A673 (cell line): ENCODE results near the gene PIAS4. TPM values are rescaled to one million over a fixed set of nuclear protein-coding genes. Genes with fewer than 3 reads are reported as not detected.

ENCODE experiments used
- BruUV-seq: library from RNA; stranded (reverse); fragments of 400-500 nt; replicated peaks from 2 replicates; lab custom pipeline; 2021; lab: Mats Ljungman, UMichigan
- CTCF ChIA-PET: fragments of 300-600 bp; sonication (Branson Sonifier 250); formaldehyde crosslinking; loops from one replicate; lab custom pipeline; 2022; ENCODE audit warnings: antibody characterized with exemption; lab: Charles Lee
- POLR2A ChIA-PET: fragments of 300-600 bp; sonication (Branson Sonifier 250); formaldehyde crosslinking; loops from one replicate; lab custom pipeline; 2022; ENCODE audit warnings: antibody characterized with exemption; ENCODE audit not compliant: low non-redundant PET; lab: Charles Lee
- DNase-seq: peaks from one replicate; pipeline ENCODE4 v3.0.0-alpha.2; 2015; ENCODE audit warnings: low spot score
- H3K27ac ChIP-seq: fragments of 200-600 bp; sonication (generic); 2 replicates; pipeline ENCODE4 v1.5.1; 2016; ENCODE audit warnings: mixed run types, low read depth, mild to moderate bottlenecking, mixed read lengths, antibody characterized with exemption, low read length; ENCODE audit not compliant: poor library complexity, severe bottlenecking
- H3K27me3 ChIP-seq: fragments of 200-600 bp; sonication (generic); replicated peaks from 2 replicates; pipeline ENCODE4 v1.6.1; 2017; ENCODE audit warnings: mixed run types, low read depth, mild to moderate bottlenecking, mixed read lengths, antibody characterized with exemption, low read length; ENCODE audit not compliant: insufficient read depth, poor library complexity
- H3K36me3 ChIP-seq: fragments of 200-600 bp; sonication (generic); 2 replicates; pipeline ENCODE4 v1.6.1; 2016; ENCODE audit warnings: mixed run types, mild to moderate bottlenecking, mixed read lengths, antibody characterized with exemption, low read length; ENCODE audit not compliant: insufficient read depth, poor library complexity, severe bottlenecking
- H3K4me1 ChIP-seq: fragments of 200-600 bp; sonication (generic); 2 replicates; pipeline ENCODE4 v1.6.1; 2017; ENCODE audit warnings: mixed run types, mild to moderate bottlenecking, mixed read lengths, antibody characterized with exemption, low read length; ENCODE audit not compliant: insufficient read depth, poor library complexity, severe bottlenecking
- H3K4me3 ChIP-seq: fragments of 200-600 bp; sonication (generic); 2 replicates; pipeline ENCODE4 v1.5.1; 2016; ENCODE audit warnings: low read depth, mixed run types, mild to moderate bottlenecking, mixed read lengths, low read length; ENCODE audit not compliant: poor library complexity, severe bottlenecking
- H3K9me3 ChIP-seq: fragments of 200-600 bp; sonication (generic); 2 replicates; pipeline ENCODE4 v1.6.1; 2016; ENCODE audit warnings: mixed run types, low read depth, mild to moderate bottlenecking, mixed read lengths, antibody characterized with exemption, low read length; ENCODE audit not compliant: poor library complexity, severe bottlenecking
- EZH2 ChIP-seq: fragments of 200-600 bp; sonication (generic); IDR thresholded peaks from 2 replicates; pipeline ENCODE4 v1.6.1; 2017; ENCODE audit warnings: borderline replicate concordance, low read depth, mild to moderate bottlenecking, mixed read lengths, antibody characterized with exemption, low read length; ENCODE audit not compliant: poor library complexity, severe bottlenecking
- intact Hi-C: fragments of 100-400 bp; cut with micrococcal nuclease; formaldehyde crosslinking; loops from one replicate; pipeline ENCODE4 v1.10.0; 2022; ENCODE audit not compliant: unreplicated experiment
- total RNA-seq: library from RNA; stranded (reverse); gene quantifications from 2 replicates; pipeline ENCODE4 v1.2.3, GENCODE V29; 2021
- TF ChIP-seq, protein P1 (sequence below): fragments of 300-800, 200-600 bp; sonication (generic); conservative IDR thresholded peaks from 2 replicates; pipeline ENCODE4 v1.5.1; 2017; ENCODE audit warnings: low read depth, mild to moderate bottlenecking, antibody characterized with exemption, low read length, moderate library complexity, mixed read lengths

The PIAS4 gene
- total RNA-seq, 1 experiment from 2014 or later = 59.1 TPM

GRCh38 chr19:3976495-3977241 lies 30.9 kb upstream of the PIAS4 start:
- no peak for DNase-seq

GRCh38 chr19:3977242-3978143 lies 30.0 kb upstream of the PIAS4 start:
- POLR2A ChIA-PET = interaction anchor here (0.5 kb wide), 2 partner anchors 10 to 1064 kb away, joined by 4 to 16 read pairs; no protein-coding TSS in a partner anchor
- intact Hi-C loops = no loop called here
- Histone ChIP-seq H3K27me3 (no peaks in the 10 kb centered on the region), H3K27ac (no peak overlapping the region), H3K36me3 (peaks cover 76% of the 10 kb centered on the region), H3K9me3 (no peaks in the 10 kb centered on the region), H3K4me3 (no peak overlapping the region), H3K4me1 (peaks cover 10% of the 10 kb centered on the region)
- TF ChIP-seq, protein P1, sequence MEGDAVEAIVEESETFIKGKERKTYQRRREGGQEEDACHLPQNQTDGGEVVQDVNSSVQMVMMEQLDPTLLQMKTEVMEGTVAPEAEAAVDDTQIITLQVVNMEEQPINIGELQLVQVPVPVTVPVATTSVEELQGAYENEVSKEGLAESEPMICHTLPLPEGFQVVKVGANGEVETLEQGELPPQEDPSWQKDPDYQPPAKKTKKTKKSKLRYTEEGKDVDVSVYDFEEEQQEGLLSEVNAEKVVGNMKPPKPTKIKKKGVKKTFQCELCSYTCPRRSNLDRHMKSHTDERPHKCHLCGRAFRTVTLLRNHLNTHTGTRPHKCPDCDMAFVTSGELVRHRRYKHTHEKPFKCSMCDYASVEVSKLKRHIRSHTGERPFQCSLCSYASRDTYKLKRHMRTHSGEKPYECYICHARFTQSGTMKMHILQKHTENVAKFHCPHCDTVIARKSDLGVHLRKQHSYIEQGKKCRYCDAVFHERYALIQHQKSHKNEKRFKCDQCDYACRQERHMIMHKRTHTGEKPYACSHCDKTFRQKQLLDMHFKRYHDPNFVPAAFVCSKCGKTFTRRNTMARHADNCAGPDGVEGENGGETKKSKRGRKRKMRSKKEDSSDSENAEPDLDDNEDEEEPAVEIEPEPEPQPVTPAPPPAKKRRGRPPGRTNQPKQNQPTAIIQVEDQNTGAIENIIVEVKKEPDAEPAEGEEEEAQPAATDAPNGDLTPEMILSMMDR = no peak
- no peak for TF ChIP-seq EZH2
- BruUV-seq = no TSS peak
- DNase-seq = no peak
- CTCF ChIA-PET = no interaction called here

More at GRCh38 chr19:3976495-3977241, 30.9 kb upstream of the PIAS4 start:
- POLR2A ChIA-PET = no interaction called here
- TSS peak; percentile 44 for BruUV-seq
- Histone ChIP-seq H3K4me3 (no peak overlapping the region), H3K9me3 (no peaks in the 10 kb centered on the region), H3K4me1 (peaks cover 2% of the 10 kb centered on the region), H3K36me3 (peaks cover 68% of the 10 kb centered on the region), H3K27me3 (no peaks in the 10 kb centered on the region), H3K27ac (no peak overlapping the region)
- intact Hi-C loops = no loop called here
- no peak for TF ChIP-seq EZH2
- TF ChIP-seq, protein P1 = no peak
- CTCF ChIA-PET = no interaction called here

DNA sequence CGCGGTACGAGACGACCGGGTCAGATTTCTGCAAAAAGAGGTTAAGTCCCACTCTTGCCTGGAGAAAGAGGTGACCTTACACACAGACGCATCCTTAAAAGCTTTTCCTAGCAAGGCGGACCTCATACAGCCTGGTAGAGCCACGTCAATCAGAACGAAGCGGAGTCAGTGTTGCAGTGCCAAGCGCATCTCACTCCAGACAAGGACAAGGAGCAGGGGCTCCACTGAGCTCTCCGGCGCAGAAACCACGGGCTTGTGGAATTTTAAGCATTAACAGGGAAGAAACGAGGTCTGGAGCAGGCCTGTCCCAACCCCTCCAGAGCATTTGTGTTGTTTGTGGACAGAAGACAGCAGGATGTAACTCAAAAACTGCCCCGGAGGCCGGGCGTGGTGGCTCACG lies 29.4 kb upstream of the PIAS4 start:
- Histone ChIP-seq H3K27ac (no peak overlapping the region), H3K9me3 (no peaks in the 10 kb centered on the region), H3K4me3 (no peak overlapping the region), H3K4me1 (peaks cover 16% of the 10 kb centered on the region), H3K27me3 (no peaks in the 10 kb centered on the region), H3K36me3 (peaks cover 82% of the 10 kb centered on the region)
- BruUV-seq = no TSS peak
- ChIA-PET CTCF (no interaction called here), POLR2A (interaction anchor here (0.5 to 1.3 kb wide), 3 partner anchors 9 to 1065 kb away, joined by 4 to 16 read pairs (median 4); no protein-coding TSS in a partner anchor)
- TF ChIP-seq, protein P1 = no peak
- no peak for TF ChIP-seq EZH2
- intact Hi-C loops = no loop called here
- no peak for DNase-seq
